ENCODE data around the gene POR.
"Not testable (repeated sequence)": the region's sequence is repeated elsewhere in the genome, so short reads cannot be mapped to it uniquely, and the experiment has no call there.

Gene POR

GRCh38 chr7:75914655-75915415, at the start of gene POR:
Gene POR, plus strand, starts transcription at chr7:75915155. Its CDS starts 38,847 bp downstream, at chr7:75954002.
- DNase-seq: peak; percentile 7 to 83

GRCh38 chr7:75866114-75866488, 48.9 kb upstream of the POR start:
- DNase-seq: no peak

- DNase-seq: peak in 1 of 2 experiments; percentile 13
Observed at GRCh38 chr7:75866489-75867389, 48.2 kb upstream of the POR start.

GRCh38 chr7:75867390-75867717, 47.6 kb upstream of the POR start:
- DNase-seq: no peak

GRCh38 chr7:75868153-75868552, 46.8 kb upstream of the POR start:
- DNase-seq: no peak

GRCh38 chr7:75869776-75870379, 45.1 kb upstream of the POR start:
- DNase-seq: no peak

- no peak for DNase-seq
Observed at GRCh38 chr7:75870557-75871161, 44.3 kb upstream of the POR start.

- no peak for DNase-seq
Observed at GRCh38 chr7:75872073-75872782, 42.7 kb upstream of the POR start.

- DNase-seq: not testable (repeated sequence)
Observed at GRCh38 chr7:75874180-75874579, 40.8 kb upstream of the POR start.

- DNase-seq: no peak
Observed at GRCh38 chr7:75875113-75876080, 39.6 kb upstream of the POR start.

GRCh38 chr7:75876126-75876881, 38.7 kb upstream of the POR start:
- no peak for DNase-seq

GRCh38 chr7:75878312-75878768, 36.6 kb upstream of the POR start:
- DNase-seq: no peak

GRCh38 chr7:75878769-75879611, 36.0 kb upstream of the POR start, which contains the start of gene RHBDD2:
Gene RHBDD2, plus strand, starts transcription at chr7:75879034. Its CDS starts 49 bp downstream, at chr7:75879083.
- peak; percentile 33 to 83 for DNase-seq

- DNase-seq: no peak
Observed at GRCh38 chr7:75879771-75880184, 35.2 kb upstream of the POR start.

GRCh38 chr7:75880242-75880641, 34.7 kb upstream of the POR start:
- no peak for DNase-seq

GRCh38 chr7:75881436-75882095, 33.4 kb upstream of the POR start:
- no peak for DNase-seq

GRCh38 chr7:75883265-75883824, 31.6 kb upstream of the POR start:
- not testable (repeated sequence) for DNase-seq

GRCh38 chr7:75884476-75884875, 30.5 kb upstream of the POR start:
- DNase-seq: no peak
